Neural progenitor cell (in vitro differentiated cells): ENCODE data around the gene RNH1. TPM values are rescaled to one million over a fixed set of nuclear protein-coding genes. Genes with fewer than 3 reads are reported as not detected.

Experiments
- DNase-seq: peaks from one replicate; pipeline ENCODE4 v3.0.0-alpha.2; 2016; ENCODE audit warnings: low spot score
- H2AFZ ChIP-seq: fragments of 200-600 bp; sonication (generic); replicated peaks from 2 replicates; pipeline ENCODE4 v1.6.1; 2016; ENCODE audit warnings: antibody characterized with exemption
- H3F3A ChIP-seq: fragments of 200-600 bp; sonication (generic); 2 replicates; pipeline ENCODE4 v1.6.1; 2016; ENCODE audit warnings: antibody characterized with exemption, low read depth
- H3K27ac ChIP-seq: fragments of 200-600 bp; sonication (generic); 2 replicates; pipeline ENCODE4 v1.5.1; 2016; ENCODE audit warnings: mild to moderate bottlenecking
- H3K27me3 ChIP-seq: fragments of 200-600 bp; sonication (generic); 2 replicates; pipeline ENCODE4 v1.6.1; 2016; ENCODE audit warnings: mild to moderate bottlenecking, moderate library complexity
- H3K36me3 ChIP-seq: fragments of 200-600 bp; sonication (generic); 2 replicates; pipeline ENCODE4 v1.5.1; 2016
- H3K4me1 ChIP-seq: fragments of 200-600 bp; sonication (generic); 2 replicates; pipeline ENCODE4 v1.6.1; 2016; ENCODE audit warnings: mixed run types
- H3K4me2 ChIP-seq: fragments of 200-600 bp; sonication (generic); 2 replicates; pipeline ENCODE4 v1.6.1; 2016
- H3K4me3 ChIP-seq: fragments of 200-600 bp; sonication (generic); 2 replicates; pipeline ENCODE4 v1.5.1; 2016
- H3K79me2 ChIP-seq: fragments of 200-600 bp; sonication (generic); 2 replicates; pipeline ENCODE4 v1.6.1; 2016; ENCODE audit warnings: low read depth
- H3K9ac ChIP-seq: fragments of 200-600 bp; sonication (generic); 2 replicates; pipeline ENCODE4 v1.6.1; 2016
- H3K9me3 ChIP-seq: fragments of 200-600 bp; sonication (generic); 2 replicates; pipeline ENCODE4 v1.5.1; 2016; ENCODE audit warnings: low read depth
- H4K20me1 ChIP-seq: fragments of 200-600 bp; sonication (generic); 2 replicates; pipeline ENCODE4 v1.6.1; 2016; ENCODE audit warnings: low read depth
- H3K27ac Mint-ChIP-seq: 3 replicates; pipeline ENCODE4 v1.8.0; 2021; ENCODE audit warnings: mixed read lengths
- H3K27me3 Mint-ChIP-seq: 2 replicates; pipeline ENCODE4 v1.8.0; 2022; ENCODE audit warnings: low read depth, mild to moderate bottlenecking, inconsistent platforms, moderate library complexity, mixed read lengths; ENCODE audit not compliant: insufficient read depth
- H3K36me3 Mint-ChIP-seq: 3 replicates; pipeline ENCODE4 v1.8.0; 2021; ENCODE audit warnings: mixed read lengths
- H3K4me1 Mint-ChIP-seq: 3 replicates; pipeline ENCODE4 v1.8.0; 2021; ENCODE audit warnings: mixed read lengths
- H3K4me3 Mint-ChIP-seq: 3 replicates; pipeline ENCODE4 v1.8.0; 2021; ENCODE audit warnings: mild to moderate bottlenecking, moderate library complexity, mixed read lengths
- H3K9me3 Mint-ChIP-seq: 3 replicates; pipeline ENCODE4 v1.8.0; 2020; ENCODE audit warnings: mixed read lengths
- CTCF ChIP-seq: fragments of 200-600 bp; sonication (generic); IDR thresholded peaks from 2 replicates; pipeline ENCODE4 v1.5.1; 2017; ENCODE audit warnings: antibody characterized with exemption, mild to moderate bottlenecking
- EZH2 ChIP-seq: fragments of 200-600 bp; sonication (generic); IDR thresholded peaks from 2 replicates; pipeline ENCODE4 v1.6.1; 2017; ENCODE audit warnings: antibody characterized with exemption, mild to moderate bottlenecking, moderate library complexity
- EZH2phosphoT487 ChIP-seq: fragments of 200-600 bp; sonication (generic); IDR thresholded peaks from 2 replicates; pipeline ENCODE4 v1.6.1; 2017; ENCODE audit warnings: antibody characterized with exemption
- total RNA-seq: library from RNA; depleted of rRNA; stranded (reverse); fragments of >200 nt; gene quantifications from 2 replicates; pipeline ENCODE4 v1.2.3, GENCODE V29; 2015; ENCODE audit warnings: low replicate concordance

The RNH1 gene
- total RNA-seq, 1 donor from 2014 or later = 10.5 TPM

- Histone ChIP-seq H3F3A (no peaks in the 10 kb centered on the region), H3K9me3 (no peaks in the 10 kb centered on the region), H3K4me3 (no peak overlapping the region), H3K36me3 (no peaks in the 10 kb centered on the region), H3K9ac (no peak overlapping the region), H4K20me1 (no peaks in the 10 kb centered on the region), H3K27me3 (no peaks in the 10 kb centered on the region), H3K4me1 (no peaks in the 10 kb centered on the region), H3K4me2 (no peak overlapping the region), H2AFZ (no peak overlapping the region), H3K27ac (no peak overlapping the region), H3K79me2 (no peaks in the 10 kb centered on the region)
- TF ChIP-seq EZH2 = no peak
- TF ChIP-seq CTCF = no peak
- no peak for TF ChIP-seq EZH2phosphoT487
- Mint-ChIP-seq H3K36me3 (peaks cover 4% of the 10 kb centered on the region), H3K4me1 (no peaks in the 10 kb centered on the region), H3K9me3 (no peaks in the 10 kb centered on the region), H3K27ac (no peak overlapping the region), H3K4me3 (no peak overlapping the region), H3K27me3 (peaks cover 2% of the 10 kb centered on the region)
- no peak for DNase-seq
Observed at GRCh38 chr11:526192-526591, 19.1 kb upstream of the RNH1 start.

- Mint-ChIP-seq H3K36me3 (peaks cover 9% of the 10 kb centered on the region), H3K27ac (no peak overlapping the region), H3K27me3 (peaks cover 2% of the 10 kb centered on the region), H3K9me3 (peaks cover 20% of the 10 kb centered on the region), H3K4me1 (no peaks in the 10 kb centered on the region), H3K4me3 (no peak overlapping the region)
- no peak for DNase-seq
- no peaks in the 10 kb centered on the region for H3K79me2 ChIP-seq
- peaks cover 7% of the 10 kb centered on the region for H3F3A ChIP-seq
- H3K9ac ChIP-seq = no peak overlapping the region
- H3K27ac ChIP-seq = no peak overlapping the region
- H2AFZ ChIP-seq = no peak overlapping the region
- H3K4me3 ChIP-seq = no peak overlapping the region
- H3K9me3 ChIP-seq = no peaks in the 10 kb centered on the region
- no peaks in the 10 kb centered on the region for H3K27me3 ChIP-seq
- H3K4me1 ChIP-seq = no peaks in the 10 kb centered on the region
- H3K36me3 ChIP-seq = no peaks in the 10 kb centered on the region
- H3K4me2 ChIP-seq = no peak overlapping the region
- TF ChIP-seq CTCF = no peak
- TF ChIP-seq EZH2phosphoT487 = no peak
- H4K20me1 ChIP-seq = no peaks in the 10 kb centered on the region
Observed at GRCh38 chr11:521177-521688, 14.2 kb upstream of the RNH1 start.

- no peak overlapping the region for H3K27ac Mint-ChIP-seq
- peaks cover 24% of the 10 kb centered on the region for H3K9me3 Mint-ChIP-seq
- no peak overlapping the region for H3K9ac ChIP-seq
- DNase-seq = peak; percentile 1
- no peak overlapping the region for H2AFZ ChIP-seq
- H3K79me2 ChIP-seq = no peaks in the 10 kb centered on the region
- peaks cover 2% of the 10 kb centered on the region for H3K27me3 Mint-ChIP-seq
- H3F3A ChIP-seq = peaks cover 7% of the 10 kb centered on the region
- no peaks in the 10 kb centered on the region for H4K20me1 ChIP-seq
- H3K4me3 ChIP-seq = no peak overlapping the region
- no peaks in the 10 kb centered on the region for H3K9me3 ChIP-seq
- H3K36me3 Mint-ChIP-seq = peaks cover 12% of the 10 kb centered on the region
- H3K27me3 ChIP-seq = no peaks in the 10 kb centered on the region
- H3K4me1 ChIP-seq = no peaks in the 10 kb centered on the region
- H3K4me2 ChIP-seq = no peak overlapping the region
- H3K27ac ChIP-seq = no peak overlapping the region
- no peak overlapping the region for H3K4me3 Mint-ChIP-seq
- H3K36me3 ChIP-seq = no peaks in the 10 kb centered on the region
- TF ChIP-seq CTCF = peak; percentile 8
- no peak for TF ChIP-seq EZH2phosphoT487
- no peak for TF ChIP-seq EZH2
- H3K4me1 Mint-ChIP-seq = no peaks in the 10 kb centered on the region
Observed at GRCh38 chr11:520428-521176, 13.6 kb upstream of the RNH1 start.
